Stimulated activated CD4-positive, alpha-beta T cell treated with anti-CD3 and anti-CD28 coated beads, Interleukin-4, amount 100 ng/mL, for 1 hour (primary cell): ENCODE measurements around the gene RASA3.

ENCODE experiments used
- DNase-seq: peaks from one replicate; pipeline ENCODE4 v3.0.0-alpha.2; 2020

The RASA3 gene

GRCh38 chr13:113974304-113975281 lies 157.8 kb downstream of the RASA3 start:
- DNase-seq = no peak

- no peak for DNase-seq
Measured at GRCh38 chr13:113973218-113974164, 158.9 kb downstream of the RASA3 start, which contains the start of gene C13orf46. C13orf46 (minus strand) TSS chr13:113974076; CDS start chr13:113973997, 79 bp downstream.

GRCh38 chr13:113972451-113973217 lies 159.8 kb downstream of the RASA3 start:
- DNase-seq = no peak

DNA sequence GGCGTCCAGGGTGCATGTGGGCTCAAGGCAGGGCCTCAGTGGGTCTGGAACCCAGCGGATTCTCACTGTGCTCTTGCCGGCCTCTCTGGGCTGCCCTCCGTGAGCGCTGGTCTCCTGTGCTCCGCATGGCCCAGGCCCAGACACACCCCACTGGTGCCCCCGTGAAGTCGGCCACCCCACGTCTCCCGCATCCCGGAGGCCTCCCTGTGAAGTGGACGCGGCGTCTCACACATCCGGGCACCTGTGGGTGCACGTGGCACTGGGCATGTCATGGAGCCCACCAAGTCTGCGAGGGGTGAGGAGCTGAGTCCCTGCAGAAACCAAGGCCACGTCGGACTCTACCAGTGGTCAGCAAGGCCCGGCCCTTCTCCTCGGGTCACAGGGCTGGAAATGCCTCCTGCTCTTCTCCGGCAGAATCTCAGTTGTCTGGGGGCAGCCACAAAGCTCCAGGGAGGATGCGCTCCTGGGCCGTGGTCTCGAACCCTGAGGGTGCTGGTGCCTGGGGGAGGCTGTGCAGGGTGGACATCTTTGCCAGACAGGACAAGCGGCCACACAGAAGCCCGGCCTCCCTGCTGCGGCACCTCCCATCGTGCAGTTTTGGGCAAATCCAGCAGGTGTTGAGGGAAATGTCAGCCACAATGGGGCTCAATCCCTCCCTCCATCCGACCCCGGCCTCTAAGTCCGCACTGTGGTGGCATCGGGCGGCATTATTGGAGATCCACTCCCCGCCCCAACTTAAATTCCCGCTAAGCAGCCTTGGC lies 160.8 kb downstream of the RASA3 start:
- no peak for DNase-seq

- no peak for DNase-seq
Measured at GRCh38 chr13:113970810-113971470, 161.5 kb downstream of the RASA3 start.

GRCh38 chr13:113969973-113970611 lies 162.3 kb downstream of the RASA3 start:
- DNase-seq = no peak

DNA sequence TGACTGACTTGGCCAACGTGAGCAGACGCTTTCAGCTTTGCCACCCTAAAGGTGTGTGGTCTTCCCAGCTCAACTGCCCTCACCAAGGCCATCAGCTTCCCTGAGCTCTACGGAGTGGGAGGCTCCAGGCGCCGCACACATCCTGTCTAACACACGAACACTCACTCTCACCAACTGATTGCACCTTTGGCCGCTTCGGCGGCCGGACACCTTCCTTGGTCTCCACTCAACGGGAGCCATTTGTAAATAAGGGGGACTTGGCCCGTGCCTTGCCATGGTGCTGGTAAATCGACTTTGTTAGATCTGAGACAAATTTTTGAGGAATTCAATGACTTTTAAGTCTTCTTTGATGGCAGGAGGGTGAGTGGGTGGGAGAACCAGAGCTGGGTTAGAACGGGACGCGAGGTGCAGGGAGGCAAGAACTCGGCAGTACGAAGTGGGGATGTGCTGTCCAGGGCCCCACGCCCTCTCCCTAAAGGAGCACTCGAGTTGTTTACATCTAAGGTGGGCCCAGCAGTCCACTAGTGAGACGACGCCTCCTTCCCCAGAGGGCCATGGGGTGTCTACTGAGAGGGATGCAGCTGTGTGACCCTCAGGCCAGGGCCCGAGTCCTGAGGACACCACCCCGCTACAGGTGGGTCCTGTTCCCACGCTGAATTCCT lies 163.0 kb downstream of the RASA3 start:
- DNase-seq = no peak

- DNase-seq = no peak
Measured at GRCh38 chr13:113968463-113969310, 163.7 kb downstream of the RASA3 start.

DNA sequence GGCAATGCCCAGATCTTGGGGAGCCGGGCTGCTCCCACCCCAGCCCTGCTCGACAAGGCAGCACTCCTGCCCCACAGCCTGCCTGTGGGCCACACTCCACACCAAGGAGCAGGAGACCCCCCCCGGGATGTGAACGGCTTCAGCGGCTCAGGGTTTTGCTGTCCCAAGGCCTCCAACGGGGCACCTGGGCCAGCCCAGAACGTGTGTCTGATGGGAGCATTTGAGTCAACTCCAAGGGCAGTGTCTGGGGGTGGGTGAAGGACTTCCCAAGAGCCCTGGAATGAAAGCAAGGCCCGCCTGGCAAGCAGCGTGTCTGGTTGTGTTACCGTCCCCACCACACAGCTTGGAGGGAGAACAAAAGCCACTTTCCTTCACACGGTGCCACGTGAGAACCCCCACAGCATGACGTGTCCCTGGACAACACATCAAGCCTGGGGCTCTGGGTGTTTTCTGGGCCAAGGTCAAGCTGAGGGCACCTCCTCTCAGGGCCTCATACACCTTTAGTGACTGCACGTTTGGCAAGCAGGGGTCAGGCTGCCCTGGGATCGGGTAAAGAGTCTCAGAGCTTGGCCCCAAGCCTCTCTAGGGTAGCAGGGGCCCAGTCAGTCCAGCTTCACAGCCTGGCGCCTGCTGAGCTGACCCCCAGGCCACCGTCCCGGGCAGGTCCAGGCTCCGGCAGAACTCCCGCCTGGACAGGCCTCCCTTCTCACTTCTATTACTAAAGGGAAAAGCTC lies 164.5 kb downstream of the RASA3 start:
- no peak for DNase-seq

GRCh38 chr13:113967206-113967720 lies 165.2 kb downstream of the RASA3 start:
- no peak for DNase-seq

DNA sequence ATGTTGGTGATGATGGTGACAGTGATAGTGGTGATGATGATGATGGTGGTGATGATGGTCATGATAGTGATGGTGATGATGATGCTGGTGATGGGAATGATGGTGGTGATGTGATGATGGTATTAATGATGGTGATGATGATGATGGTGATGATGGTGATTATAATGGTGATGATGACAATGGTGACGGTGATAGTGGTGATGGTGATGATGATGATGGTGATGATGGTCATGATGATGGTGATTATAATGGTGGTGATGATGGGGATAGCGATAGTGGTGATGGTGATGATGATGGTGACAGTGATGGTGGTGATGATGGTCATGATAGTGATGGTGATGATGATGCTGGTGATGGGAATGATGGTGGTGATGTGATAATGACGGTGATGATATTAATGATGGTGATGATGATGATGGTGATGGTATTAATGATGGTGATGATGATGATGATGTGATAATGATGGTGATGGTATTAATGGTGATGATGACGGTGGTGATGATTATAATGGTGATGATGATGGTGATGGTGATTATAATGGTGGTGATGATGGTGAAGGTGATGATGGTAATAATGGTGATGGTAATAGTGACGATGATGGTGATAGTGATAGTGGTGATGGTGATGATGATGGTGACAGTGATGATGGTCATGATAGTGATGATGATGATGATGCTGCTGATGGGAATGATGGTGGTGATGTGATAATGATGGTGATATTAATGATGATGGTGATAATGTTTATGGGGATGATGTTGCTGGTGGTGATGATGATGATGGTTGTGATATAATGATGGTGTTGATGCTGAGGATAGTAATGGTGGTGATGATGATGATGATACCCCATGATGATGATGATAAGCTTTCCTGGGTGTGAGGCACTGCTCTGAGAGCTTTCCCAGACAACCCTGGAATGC lies 166.2 kb downstream of the RASA3 start:
- no peak for DNase-seq

DNA sequence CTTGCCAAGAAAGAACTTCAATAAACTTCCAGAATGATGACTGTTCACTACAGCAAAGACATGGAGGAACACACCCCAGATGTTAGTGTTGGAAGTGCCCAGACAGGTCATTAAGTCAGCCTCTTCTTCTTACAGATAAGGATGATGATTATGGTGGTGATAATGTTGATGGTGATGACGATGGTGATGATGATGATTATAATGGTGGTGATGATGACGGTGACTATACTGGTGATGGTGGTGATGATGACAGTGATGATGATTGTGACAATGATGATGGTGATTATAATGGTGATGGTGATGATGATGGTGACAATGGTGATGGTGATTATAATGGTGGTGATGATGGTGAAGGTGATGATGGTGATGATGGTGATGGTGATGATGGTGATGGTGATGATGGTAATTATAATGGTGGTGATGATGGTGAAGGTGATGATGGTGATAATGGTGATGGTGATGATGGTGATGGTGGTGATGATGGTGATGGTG lies 167.0 kb downstream of the RASA3 start:
- no peak for DNase-seq

DNA sequence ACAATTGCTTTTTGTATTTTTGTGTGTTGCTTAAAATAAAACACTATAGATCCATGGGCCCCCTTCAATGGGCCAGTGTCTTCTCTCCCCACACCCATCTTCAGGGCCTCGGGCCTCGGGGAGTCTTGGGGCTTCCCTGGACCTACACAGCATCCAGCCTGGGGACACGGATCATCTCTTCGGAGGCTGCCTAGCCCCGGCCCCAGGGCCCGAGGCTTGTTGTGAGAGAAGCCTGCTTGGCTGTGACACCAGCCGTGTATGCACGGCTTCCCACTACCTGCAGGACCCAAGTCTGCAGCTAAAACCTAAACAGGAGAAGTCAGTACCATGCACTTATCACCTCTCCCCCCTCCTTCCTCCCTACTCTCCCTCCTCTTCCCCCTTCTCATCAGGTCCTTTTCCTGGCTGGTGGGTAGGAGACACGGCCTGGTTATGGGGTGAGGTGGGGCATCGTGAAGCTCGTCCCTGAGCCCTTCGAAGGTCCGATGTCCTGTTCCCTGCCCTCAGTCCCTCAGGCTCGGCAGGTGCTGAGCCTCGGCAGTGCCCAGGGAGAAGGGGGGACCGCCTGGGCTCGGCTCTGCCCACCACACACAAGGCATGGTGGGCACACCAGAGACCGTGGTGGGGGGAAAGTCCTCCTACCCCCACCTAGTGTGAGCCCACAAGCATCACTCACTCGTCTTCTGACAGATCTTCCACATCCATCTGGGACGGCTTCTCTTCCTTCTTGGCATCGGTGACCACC lies 168.0 kb downstream of the RASA3 start:
- no peak for DNase-seq

GRCh38 chr13:113963376-113963775 lies 169.0 kb downstream of the RASA3 start:
- DNase-seq = no peak

DNA sequence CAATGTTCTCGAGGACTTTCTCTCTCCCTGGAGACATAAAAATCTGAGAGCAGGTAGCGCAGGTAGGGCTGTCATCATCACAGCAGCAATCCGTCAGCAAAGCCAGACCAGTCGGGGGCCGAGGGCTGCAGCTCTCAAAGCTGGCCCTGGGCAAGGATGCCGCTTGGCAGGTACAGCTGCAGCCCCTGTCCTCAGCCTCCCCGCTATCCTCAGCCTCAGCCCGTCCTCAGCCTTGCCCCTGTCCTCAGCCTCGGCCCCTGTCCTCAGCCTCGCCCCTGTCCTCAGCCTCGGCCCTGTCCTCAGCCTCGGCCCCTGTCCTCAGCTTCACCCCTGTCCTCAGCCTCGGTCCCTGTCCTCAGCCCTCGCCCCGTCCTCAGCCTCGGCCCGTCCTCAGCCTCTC lies 169.4 kb downstream of the RASA3 start:
- DNase-seq = no peak

DNA sequence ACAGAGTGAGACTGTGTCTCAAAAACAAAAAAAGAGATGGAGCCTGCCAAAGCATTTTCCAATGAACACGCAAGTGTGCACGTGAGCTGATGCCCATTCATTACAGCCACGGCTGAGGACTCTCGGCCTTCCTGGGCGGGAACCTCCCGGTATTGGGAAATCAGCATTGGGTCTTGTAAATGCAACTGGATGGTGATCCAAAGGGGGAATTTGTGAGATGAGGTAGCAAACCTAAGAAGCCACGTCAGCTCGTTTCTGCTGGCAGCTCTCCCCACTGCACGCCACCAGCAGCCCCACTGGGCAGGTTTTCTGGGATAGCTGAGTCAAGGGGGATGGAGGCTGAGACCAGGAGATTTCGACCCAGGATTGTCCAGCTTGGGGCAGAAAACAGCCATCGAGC lies 170.0 kb downstream of the RASA3 start:
- DNase-seq = no peak
